Lower lobe of right lung (tissue), 2 donors: Measurements from ENCODE around the gene MYCL. TPM values are rescaled to one million over a fixed set of nuclear protein-coding genes. Genes with fewer than 3 reads are reported as not detected.
"Not testable (repeated sequence)": the region's sequence is repeated elsewhere in the genome, so short reads cannot be mapped to it uniquely, and the experiment has no call there.

Experiments
- ATAC-seq, 2 donors: fragments of 200-7000 bp; cut with Tn5 transposase; one replicate each; pipeline ENCODE4 v1.9.1; 2020 to 2022; ENCODE audit warnings: mild to moderate bottlenecking in 2 of 2, moderate library complexity in 2 of 2
- DNase-seq: peaks from one replicate; pipeline ENCODE4 v3.0.0-alpha.2; 2020
- H3K27ac ChIP-seq: fragments of 200-600 bp; one replicate; pipeline ENCODE4 v1.8.0; 2022
- H3K27me3 ChIP-seq: fragments of 200-600 bp; one replicate; pipeline ENCODE4 v1.8.0; 2022; ENCODE audit warnings: low read depth
- H3K36me3 ChIP-seq: fragments of 200-600 bp; one replicate; pipeline ENCODE4 v1.8.0; 2022; ENCODE audit warnings: mild to moderate bottlenecking
- H3K4me1 ChIP-seq: fragments of 200-600 bp; one replicate; pipeline ENCODE4 v1.8.0; 2022
- H3K4me3 ChIP-seq: fragments of 200-600 bp; one replicate; pipeline ENCODE4 v1.8.0; 2022; ENCODE audit warnings: mild to moderate bottlenecking
- H3K9me3 ChIP-seq: fragments of 200-600 bp; one replicate; pipeline ENCODE4 v1.8.0; 2022
- intact Hi-C: fragments of 100-400 bp; cut with DNase I; formaldehyde crosslinking; loops from one replicate; pipeline ENCODE4 v1.11.0; 2022
- total RNA-seq: library from RNA; stranded (reverse); fragmentation: NEBNext Ultra II Directional; extraction: Animal tissue kit (Norgen Biotek cat#: 25700); gene quantifications from one replicate; pipeline ENCODE4 v1.2.1, GENCODE V29; 2021
- TF ChIP-seq, protein P1 (sequence below): fragments of 200-600 bp; IDR thresholded peaks from one replicate; pipeline ENCODE4 v1.8.0; 2022; ENCODE audit warnings: antibody characterized with exemption, mild to moderate bottlenecking
- donor health status: DM: no; HTN: yes; CAD: no; lungs with severe emphysema.

Gene MYCL
- total RNA-seq, 1 donor from 2014 or later, result 3.9 TPM

DNA sequence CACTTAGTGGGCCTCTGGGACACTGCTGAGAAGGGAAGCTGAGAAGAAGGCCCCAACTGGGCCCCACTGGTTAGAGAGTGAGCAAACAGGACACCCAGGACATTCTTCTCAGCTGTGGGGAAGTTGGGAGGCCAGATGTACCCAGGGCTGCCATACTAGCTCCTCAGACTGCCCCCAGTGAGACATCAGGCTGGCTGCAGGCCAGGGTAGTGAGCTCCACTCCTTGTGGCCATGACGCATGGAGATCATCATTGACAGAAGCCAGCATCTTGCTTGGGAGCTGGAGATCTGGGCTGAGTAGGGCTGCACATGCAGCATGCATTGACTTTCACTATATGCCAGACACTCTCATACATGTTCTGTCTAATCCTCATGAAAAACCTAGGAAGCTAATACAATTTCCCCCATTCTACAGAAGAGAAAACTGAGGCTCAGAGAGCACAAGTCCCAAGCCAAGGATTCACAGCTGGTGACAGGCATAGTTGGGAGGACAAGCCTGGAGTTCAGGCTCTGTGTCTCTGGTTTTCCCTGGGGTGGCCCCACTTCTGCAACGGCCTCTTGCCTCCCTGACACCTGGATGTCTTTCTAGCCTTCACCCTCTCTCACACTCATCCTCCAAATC lies 24.1 kb upstream of the MYCL start:
- intact Hi-C loops, result no loop called here
- DNase-seq, result no peak
- H3K9me3 ChIP-seq, result no peaks in the 10 kb centered on the region
- no peaks in the 10 kb centered on the region for H3K36me3 ChIP-seq
- peaks cover 17% of the 10 kb centered on the region for H3K4me1 ChIP-seq
- no peak overlapping the region for H3K27ac ChIP-seq
- no peak for ATAC-seq
- TF ChIP-seq, protein P1, sequence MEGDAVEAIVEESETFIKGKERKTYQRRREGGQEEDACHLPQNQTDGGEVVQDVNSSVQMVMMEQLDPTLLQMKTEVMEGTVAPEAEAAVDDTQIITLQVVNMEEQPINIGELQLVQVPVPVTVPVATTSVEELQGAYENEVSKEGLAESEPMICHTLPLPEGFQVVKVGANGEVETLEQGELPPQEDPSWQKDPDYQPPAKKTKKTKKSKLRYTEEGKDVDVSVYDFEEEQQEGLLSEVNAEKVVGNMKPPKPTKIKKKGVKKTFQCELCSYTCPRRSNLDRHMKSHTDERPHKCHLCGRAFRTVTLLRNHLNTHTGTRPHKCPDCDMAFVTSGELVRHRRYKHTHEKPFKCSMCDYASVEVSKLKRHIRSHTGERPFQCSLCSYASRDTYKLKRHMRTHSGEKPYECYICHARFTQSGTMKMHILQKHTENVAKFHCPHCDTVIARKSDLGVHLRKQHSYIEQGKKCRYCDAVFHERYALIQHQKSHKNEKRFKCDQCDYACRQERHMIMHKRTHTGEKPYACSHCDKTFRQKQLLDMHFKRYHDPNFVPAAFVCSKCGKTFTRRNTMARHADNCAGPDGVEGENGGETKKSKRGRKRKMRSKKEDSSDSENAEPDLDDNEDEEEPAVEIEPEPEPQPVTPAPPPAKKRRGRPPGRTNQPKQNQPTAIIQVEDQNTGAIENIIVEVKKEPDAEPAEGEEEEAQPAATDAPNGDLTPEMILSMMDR, result no peak
- H3K27me3 ChIP-seq, result peaks cover 4% of the 10 kb centered on the region
- no peak overlapping the region for H3K4me3 ChIP-seq

DNA sequence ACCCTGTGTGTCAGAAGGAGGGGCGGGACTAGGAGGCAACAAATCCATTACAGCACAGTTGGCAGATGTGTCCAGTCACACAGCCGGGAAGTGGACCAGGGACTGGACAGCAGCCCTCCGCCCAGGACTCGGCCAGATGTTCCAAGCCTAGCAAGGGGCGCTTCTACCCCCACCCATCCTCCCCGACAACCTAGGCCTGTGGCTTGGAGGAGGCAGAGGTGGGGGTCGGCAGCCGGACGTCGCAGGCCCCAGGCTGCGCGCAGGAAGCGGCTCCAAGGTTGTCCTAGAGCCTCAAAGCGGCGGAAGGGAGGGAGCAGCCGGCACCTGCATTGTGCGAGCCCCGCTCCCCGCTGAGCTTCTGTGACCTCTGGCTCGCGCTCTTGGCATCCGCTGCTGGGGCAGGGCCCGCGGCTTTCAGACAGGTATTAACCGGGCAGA lies 20.6 kb upstream of the MYCL start:
- no peak overlapping the region for H3K4me3 ChIP-seq
- intact Hi-C loops, result no loop called here
- peaks cover 12% of the 10 kb centered on the region for H3K4me1 ChIP-seq
- no peak overlapping the region for H3K27ac ChIP-seq
- TF ChIP-seq, protein P1, result no peak
- peaks cover 4% of the 10 kb centered on the region for H3K27me3 ChIP-seq
- H3K36me3 ChIP-seq, result no peaks in the 10 kb centered on the region
- ATAC-seq (no peak), DNase-seq (no peak)
- H3K9me3 ChIP-seq, result no peaks in the 10 kb centered on the region

DNA sequence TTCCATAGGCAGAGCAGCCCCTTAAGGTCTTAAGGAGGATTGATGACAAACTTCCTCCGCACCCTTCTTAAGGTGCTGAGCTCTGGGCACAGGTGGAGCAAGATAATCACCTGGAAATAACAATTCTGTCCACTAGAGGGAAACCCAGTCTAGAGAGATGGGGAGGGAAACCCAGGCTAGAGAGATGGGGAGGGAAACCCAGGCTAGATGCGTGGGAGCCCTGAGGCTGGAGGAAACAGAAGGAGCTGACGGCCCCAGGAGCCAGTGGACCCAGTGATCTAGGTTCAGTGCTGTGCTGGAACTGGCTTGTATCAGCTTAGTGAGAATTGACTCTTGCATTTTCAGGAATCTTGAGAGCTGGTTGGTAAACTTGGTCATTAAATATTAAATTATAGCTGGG lies 17.8 kb upstream of the MYCL start:
- DNase-seq (peak; percentile 63), ATAC-seq (peak; percentile 94 to 95)
- Histone ChIP-seq H3K4me3 (no peak overlapping the region), H3K36me3 (no peaks in the 10 kb centered on the region), H3K27me3 (peaks cover 4% of the 10 kb centered on the region), H3K27ac (no peak overlapping the region), H3K4me1 (no peaks in the 10 kb centered on the region), H3K9me3 (no peaks in the 10 kb centered on the region)
- TF ChIP-seq, protein P1, result peak; percentile 59
- intact Hi-C loops, result no loop called here

DNA sequence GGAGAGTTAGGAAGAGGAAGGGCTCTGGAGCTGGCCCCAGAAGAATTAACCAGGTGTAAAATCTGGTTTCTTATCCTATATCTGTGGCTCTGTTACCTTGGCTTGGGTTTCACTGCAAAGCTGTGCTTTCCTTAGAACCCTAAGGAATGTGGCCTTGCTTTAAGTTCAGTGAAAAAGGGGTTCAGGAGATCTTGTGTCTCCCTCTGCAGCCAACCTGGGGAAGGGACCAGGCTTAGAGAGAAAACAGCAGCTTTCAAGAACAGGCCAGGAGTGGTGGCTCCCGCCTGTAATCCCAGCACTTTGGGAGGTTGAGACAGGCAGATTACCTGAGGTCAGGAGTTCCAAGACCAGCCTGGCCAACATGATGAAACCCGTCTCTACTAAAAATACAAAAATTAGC lies 16.1 kb upstream of the MYCL start:
- TF ChIP-seq, protein P1, result no peak
- intact Hi-C loops, result no loop called here
- no peaks in the 10 kb centered on the region for H3K4me1 ChIP-seq
- no peaks in the 10 kb centered on the region for H3K9me3 ChIP-seq
- H3K27ac ChIP-seq, result no peak overlapping the region
- H3K36me3 ChIP-seq, result no peaks in the 10 kb centered on the region
- peaks cover 4% of the 10 kb centered on the region for H3K27me3 ChIP-seq
- no peak overlapping the region for H3K4me3 ChIP-seq
- DNase-seq, result no peak
- no peak for ATAC-seq

DNA sequence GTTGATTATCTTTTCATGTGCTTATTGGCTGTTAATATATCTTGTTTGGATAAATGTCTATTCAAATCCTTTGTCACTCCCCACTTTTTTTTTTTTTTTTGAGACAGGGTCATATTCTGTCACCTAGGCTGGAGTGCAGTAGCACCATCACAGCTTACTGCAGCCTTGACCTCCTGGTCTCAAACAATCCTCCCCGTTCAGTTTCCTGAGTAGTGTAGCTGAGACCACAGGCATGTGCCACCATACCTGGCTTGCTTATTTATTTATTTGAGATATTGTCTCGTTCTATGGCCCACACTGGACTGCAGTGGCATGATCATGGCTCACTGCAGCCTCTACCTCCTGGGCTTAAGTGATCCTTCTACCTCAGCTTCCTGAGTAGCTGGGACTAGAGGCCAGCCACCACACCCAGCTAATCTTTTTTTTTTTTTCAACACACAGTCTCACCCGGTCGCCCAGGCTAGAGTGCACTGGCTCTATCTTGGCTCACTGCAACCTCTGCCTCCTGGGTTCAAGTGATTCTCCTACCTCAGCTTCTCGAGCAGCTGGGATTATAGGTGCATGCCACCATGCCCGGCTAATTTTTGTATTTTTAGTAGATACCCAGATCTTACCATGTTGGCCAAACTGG lies 13.9 kb upstream of the MYCL start:
- Histone ChIP-seq H3K4me1 (no peaks in the 10 kb centered on the region), H3K27ac (no peak overlapping the region), H3K9me3 (no peaks in the 10 kb centered on the region), H3K27me3 (peaks cover 7% of the 10 kb centered on the region), H3K4me3 (no peak overlapping the region), H3K36me3 (no peaks in the 10 kb centered on the region)
- intact Hi-C loops, result no loop called here
- ATAC-seq (no peak), DNase-seq (no peak)
- TF ChIP-seq, protein P1, result no peak

DNA sequence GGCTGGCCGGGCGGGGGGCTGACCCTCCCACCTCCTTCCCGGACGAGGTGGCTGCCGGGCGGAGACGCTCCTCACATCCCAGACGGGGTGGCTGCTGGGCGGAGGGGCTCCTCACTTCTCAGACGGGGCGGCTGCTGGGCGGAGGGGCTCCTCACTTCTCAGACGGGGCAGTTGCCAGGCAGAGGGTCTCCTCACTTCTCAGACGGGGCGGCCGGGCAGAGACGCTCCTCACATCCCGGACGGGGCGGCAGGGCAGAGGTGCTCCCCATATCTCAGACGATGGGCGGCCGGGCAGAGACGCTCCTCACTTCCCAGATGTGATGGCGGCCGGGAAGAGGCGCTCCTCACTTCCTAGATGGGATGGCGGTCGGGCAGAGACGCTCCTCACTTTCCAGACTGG lies 11.4 kb upstream of the MYCL start:
- H3K4me1 ChIP-seq, DNase-seq, H3K4me3 ChIP-seq, ATAC-seq, H3K27me3 ChIP-seq, intact Hi-C loops, H3K27ac ChIP-seq, H3K36me3 ChIP-seq, H3K9me3 ChIP-seq: not testable (repeated sequence)
